HepG2 (cell line): ENCODE data around the gene MACROD2. TPM values are rescaled to one million over a fixed set of nuclear protein-coding genes. Genes with fewer than 3 reads are reported as not detected.

Source experiments
- BCLAF1 ChIP-seq: fragments of 450-650 bp; IDR thresholded peaks from 2 replicates; pipeline ENCODE4 v1.6.1; 2017; ENCODE audit warnings: mild to moderate bottlenecking
- CBFB ChIP-seq: sonication (generic); formaldehyde crosslinking; IDR thresholded peaks from 2 replicates; pipeline ENCODE4 v1.4.0; 2020; ENCODE audit warnings: missing genetic modification reagents
- CERS6 ChIP-seq: sonication (generic); formaldehyde crosslinking; IDR thresholded peaks from 2 replicates; pipeline ENCODE4 v1.5.0; 2020; ENCODE audit warnings: missing genetic modification reagents
- HOMEZ ChIP-seq: IDR thresholded peaks from 2 replicates; pipeline ENCODE4 v1.6.1; 2016; ENCODE audit warnings: low read depth
- MTA1 ChIP-seq: sonication (generic); formaldehyde crosslinking; IDR thresholded peaks from 2 replicates; pipeline ENCODE4 v1.4.0; 2020; ENCODE audit warnings: missing genetic modification reagents, mild to moderate bottlenecking, borderline replicate concordance
- THAP9 ChIP-seq: sonication (generic); formaldehyde crosslinking; IDR thresholded peaks from 2 replicates; pipeline ENCODE4; 2020; ENCODE audit warnings: missing genetic modification reagents, mild to moderate bottlenecking, borderline replicate concordance
- TMF1 ChIP-seq: sonication (generic); formaldehyde crosslinking; IDR thresholded peaks from 2 replicates; pipeline ENCODE4 v1.8.1; 2022; ENCODE audit warnings: low read depth, missing genetic modification reagents
- ZFP1 ChIP-seq: IDR thresholded peaks from 2 replicates; pipeline ENCODE4 v1.6.1; 2016
- polyA plus RNA-seq, 8 experiments: library from polyadenylated mRNA; depleted of rRNA in 3 of 8; stranded (reverse) in 7 of 8; unstranded in 1 of 8; fragments of >200 nt; fragmentation: Illumina TruSeq in 4 of 8; extraction: Trizol in 4 of 8; gene quantifications; 2 replicates each; pipeline versions ENCODE4 v1.2.1 to v1.2.3, GENCODE V29; 2011 to 2016; ENCODE audit warnings: low read depth in 4 of 8, missing spikeins in 1 of 8, mixed read lengths in 1 of 8; ENCODE audit not compliant: insufficient read depth in 1 of 8
- total RNA-seq, 5 experiments: library from RNA; depleted of rRNA; stranded (reverse); fragments of >200 nt; fragmentation: Illumina TruSeq; extraction: Trizol; gene quantifications; 2 replicates each; pipeline ENCODE4 v1.2.3, GENCODE V29; 2016; ENCODE audit warnings: low read depth in 1 of 5
- TF ChIP-seq, protein P1 (sequence below): sonication (generic); formaldehyde crosslinking; IDR thresholded peaks from 2 replicates; pipeline ENCODE4 v1.4.0; 2020; ENCODE audit warnings: mild to moderate bottlenecking, missing genetic modification reagents
- TF ChIP-seq, protein P2 (sequence below): IDR thresholded peaks from 2 replicates; pipeline ENCODE4 v1.6.1; 2016; ENCODE audit warnings: missing compliant biosample characterization, missing genetic modification reagents, borderline replicate concordance

MACROD2 gene
- total and polyA plus RNA-seq, 2 of the 13 experiments (the other 11 are each of a cell fraction or from before 2014, with no cell fraction given), result 0.13 to 0.51 TPM

GRCh38 chr20:15060265-15061060 is 1065.1 kb downstream of the MACROD2 start (continued):
- TF ChIP-seq BCLAF1 (no peak), CERS6 (CRISPR knock-in tag) (0 out of 2 replicates have a peak, but pooled peaks have one; percentile 24), THAP9 (peak; percentile 40; the same call in 1 of the 2 replicates), TMF1 (CRISPR knock-in tag) (no peak), ZFP1 (CRISPR knock-in tag) (peak; percentile 94), CBFB (CRISPR knock-in tag) (peak; percentile 91), MTA1 (CRISPR knock-in tag) (peak; percentile 67; the same call in 1 of the 2 replicates), HOMEZ (CRISPR knock-in tag) (peak; percentile 100)
- TF ChIP-seq, protein P1, sequence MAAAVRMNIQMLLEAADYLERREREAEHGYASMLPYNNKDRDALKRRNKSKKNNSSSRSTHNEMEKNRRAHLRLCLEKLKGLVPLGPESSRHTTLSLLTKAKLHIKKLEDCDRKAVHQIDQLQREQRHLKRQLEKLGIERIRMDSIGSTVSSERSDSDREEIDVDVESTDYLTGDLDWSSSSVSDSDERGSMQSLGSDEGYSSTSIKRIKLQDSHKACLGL (CRISPR knock-in tag), result no peak
- TF ChIP-seq, protein P2, sequence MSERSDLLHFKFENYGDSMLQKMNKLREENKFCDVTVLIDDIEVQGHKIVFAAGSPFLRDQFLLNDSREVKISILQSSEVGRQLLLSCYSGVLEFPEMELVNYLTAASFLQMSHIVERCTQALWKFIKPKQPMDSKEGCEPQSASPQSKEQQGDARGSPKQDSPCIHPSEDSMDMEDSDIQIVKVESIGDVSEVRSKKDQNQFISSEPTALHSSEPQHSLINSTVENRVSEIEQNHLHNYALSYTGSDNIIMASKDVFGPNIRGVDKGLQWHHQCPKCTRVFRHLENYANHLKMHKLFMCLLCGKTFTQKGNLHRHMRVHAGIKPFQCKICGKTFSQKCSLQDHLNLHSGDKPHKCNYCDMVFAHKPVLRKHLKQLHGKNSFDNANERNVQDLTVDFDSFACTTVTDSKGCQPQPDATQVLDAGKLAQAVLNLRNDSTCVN (CRISPR knock-in tag), result peak; percentile 97
